ENCODE data around the gene GALC.
"Not testable (repeated sequence)": the region's sequence is repeated elsewhere in the genome, so short reads cannot be mapped to it uniquely, and the experiment has no call there.

GALC gene

DNA sequence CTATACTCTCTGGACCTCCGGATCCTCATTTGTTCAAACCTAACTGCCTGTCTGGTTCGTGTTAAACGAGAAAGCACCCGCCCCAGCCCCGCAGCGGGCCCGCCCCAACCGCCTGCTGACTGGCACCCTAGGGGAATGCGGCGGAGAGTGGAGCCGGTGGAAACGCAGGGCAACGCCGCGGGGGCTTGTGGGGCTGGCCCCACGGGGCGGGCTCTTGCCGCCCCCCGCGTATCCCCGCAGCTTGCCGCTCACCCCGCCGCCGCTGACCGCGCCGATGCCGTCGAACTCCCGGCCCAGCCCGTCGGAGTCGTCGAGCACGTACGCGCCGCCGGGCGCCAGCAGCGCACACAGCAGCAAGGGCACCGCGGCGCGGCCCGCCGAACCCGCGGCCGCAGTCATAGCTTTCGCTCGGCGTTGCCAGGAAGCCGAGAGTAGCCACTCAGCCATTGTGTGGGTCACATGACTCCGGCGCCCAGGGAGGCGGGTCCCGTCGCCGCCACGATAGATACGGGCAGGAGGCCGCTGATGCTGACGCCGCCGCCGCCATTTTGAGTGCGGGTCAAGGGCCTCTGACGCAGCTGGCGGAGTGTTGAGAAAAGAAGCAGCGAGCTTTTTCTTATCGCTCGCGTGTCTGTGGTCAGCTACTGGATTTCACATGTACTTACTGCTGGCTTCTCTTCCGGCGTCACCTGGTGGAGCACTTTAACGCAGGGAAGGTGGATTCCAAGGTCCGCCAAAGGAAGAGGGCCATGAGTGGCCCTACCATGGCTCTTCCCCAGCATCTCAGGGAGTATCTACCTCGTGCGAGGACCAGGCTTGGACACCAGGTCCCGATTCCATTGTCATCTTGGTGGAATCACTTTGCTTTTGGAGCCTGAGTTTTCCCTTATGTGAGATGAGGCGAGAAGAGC lies at the start of gene GALC:
Gene GALC, minus strand, starts transcription at position 465 of the 911 bp plus-strand sequence. Its CDS starts 18 bp downstream, at position 447.
- DNase-seq: peak; percentile 95

DNA sequence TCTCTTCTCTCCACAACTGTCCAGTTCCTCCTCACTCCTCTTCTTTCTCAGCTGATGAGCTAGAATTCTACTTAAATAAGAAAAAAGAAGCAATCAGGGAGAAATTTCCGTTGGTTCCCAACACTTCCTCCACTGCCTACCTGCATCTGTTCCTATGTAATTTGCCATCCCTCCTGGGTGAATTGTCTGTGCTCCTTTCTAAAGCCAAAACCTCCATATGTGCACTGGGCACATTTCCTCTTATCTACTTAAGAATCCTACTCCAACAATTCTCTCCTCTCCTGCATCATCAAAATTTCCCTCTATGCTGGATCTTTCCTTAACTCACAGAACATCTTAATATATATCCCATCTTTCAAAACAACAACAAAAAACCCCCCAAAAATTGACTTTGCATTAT lies 47.2 kb upstream of the GALC start:
- no peak for DNase-seq

DNA sequence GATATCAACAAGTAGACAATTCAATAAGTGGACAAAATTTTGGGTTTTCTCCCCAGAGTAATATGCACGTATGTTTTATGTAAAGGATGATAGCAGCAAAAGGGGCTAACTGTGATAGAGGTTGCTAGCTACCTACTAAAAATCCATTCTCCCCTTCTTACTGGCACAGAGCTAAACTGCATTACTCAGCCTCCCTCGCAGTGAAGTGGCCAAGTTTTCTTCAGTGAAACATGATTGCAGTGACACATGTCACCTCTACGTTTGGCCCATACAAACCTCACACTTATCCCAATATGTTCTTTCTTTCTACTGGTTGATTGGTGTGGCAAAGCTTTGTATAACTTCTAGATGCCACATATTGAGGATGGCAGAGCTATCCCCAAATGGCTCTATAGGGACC lies 46.2 kb upstream of the GALC start:
- DNase-seq: no peak

DNA sequence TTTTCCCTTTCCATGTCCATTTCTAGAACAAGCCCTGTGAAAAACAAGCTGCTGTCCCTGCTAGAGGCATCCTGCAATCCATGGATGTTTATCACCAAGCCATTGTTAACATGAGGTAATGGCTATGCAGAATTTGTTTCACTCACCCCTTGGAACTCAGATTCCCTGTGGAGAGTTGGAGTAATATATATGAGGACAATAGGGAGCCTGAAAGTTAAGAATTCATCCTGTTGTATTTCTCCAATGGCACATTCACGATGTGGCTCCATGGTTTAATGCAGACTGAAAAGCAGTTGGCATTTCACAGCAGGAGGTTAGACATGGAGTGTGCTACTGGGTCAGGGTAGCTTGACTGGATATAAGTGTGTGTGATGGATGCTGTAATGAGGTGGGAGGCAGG lies 44.3 kb upstream of the GALC start:
- DNase-seq: no peak

DNA sequence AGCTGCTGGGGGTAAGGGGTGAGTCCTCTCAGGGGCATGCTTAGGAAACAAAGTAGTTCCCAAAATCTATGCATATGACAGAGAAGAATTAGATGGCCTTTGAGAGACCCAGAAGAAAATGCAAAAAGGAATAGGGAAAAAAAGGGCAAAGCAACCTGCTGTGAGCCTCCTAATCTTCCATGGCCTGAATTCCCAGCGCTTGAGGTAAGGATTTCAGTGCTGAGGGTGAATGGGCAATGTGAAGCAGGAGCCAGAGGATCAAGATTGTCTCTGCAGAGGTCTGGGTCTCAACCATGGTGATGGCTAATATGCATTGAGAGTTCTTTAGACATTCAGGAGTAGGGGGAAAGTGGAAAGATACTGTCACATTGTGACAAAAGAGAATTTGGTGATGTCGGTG lies 43.4 kb upstream of the GALC start:
- no peak for DNase-seq

DNA sequence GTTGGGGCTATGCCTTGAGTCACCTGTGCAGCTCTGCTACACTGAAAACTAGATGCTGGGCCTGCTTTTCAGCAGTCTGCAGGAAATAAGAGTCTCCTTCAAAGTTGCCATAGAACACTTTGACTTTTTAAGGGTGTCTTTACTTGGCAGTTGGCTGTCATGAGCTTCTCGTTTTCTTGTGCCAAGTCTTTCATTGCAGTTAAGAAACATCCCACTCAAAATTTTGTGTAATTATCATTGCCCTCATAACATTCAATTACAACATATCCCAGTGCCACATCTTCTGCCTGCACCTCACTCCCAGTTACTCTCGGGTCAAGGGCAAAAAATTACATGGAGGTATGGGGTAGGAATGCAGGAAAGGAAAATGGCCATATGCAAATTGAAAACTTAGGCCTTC lies 41.1 kb upstream of the GALC start:
- no peak for DNase-seq

DNA sequence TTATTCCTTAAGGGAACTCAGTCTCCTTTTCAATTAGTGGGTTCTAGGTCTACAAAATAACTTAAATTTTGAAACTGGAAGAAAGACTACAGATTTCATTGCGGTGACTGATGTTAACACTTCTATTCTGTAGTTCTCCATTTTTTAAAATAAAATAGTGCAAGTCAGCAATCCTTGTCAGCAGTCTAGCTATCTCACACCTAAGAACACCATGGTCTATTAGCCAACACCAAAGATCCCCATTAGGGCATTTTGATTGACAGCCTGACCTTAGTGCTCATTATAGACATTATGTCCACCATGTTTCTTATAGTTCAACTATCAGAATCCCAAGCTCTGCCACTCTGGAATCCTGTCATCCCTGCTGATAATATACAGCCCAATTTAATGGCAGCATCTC lies 39.4 kb upstream of the GALC start:
- DNase-seq: no peak

DNA sequence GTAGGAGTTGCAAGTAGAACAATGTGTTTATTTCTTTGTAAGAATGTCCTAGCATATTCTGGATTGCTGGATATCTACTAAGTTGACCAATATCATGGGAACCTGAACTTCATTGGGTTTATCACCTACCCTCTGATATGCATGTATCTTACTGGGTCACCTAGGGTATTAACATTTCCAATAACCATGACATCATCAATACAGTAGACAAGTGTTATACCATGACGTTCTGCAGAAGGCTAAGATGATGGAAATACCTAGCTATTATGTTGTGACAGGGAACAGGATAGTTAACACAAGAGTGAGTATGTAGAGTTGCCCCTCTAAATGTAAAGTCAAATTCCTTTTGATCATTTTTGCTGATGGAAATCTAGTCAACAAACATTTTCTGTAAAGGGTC lies 37.9 kb upstream of the GALC start:
- no peak for DNase-seq

DNA sequence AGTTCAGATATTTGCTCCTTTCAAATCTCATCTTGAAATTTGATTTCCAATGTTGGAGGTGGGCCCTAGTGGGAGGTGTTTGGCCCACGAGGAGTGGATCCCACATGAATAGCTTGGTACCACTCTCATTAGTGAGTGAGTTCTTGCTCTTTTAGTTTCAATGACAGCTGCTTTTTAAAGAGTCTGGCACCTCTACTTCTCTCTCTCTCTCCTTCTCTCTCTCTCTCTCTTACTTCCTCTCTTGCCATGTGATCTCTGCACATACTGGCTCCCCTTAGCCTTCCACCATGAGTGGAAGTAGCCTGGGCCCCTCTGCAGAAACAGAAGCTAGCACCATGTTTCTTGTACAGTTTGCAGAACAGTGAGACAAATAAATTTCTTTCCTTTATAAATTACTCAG lies 37.1 kb upstream of the GALC start:
- no peak for DNase-seq

DNA sequence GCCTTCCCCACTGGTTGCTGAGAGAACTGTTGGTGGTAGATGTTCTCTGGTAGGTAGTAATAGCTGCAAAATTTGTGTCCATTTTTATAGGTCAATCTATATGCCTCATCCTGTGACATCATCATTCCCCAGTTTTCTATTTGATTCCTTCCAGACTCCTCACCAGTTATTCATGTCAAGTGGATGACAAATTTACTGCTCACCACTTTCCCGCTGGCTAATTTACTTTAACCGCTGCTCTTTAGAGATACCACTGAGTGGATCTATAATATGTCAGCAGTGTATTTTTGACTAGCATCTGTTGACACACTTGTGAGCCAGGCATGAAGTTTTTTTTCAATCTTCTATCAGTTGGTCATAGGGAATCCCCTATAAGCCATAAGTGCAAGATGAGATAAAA lies 36.5 kb upstream of the GALC start:
- DNase-seq: no peak

DNA sequence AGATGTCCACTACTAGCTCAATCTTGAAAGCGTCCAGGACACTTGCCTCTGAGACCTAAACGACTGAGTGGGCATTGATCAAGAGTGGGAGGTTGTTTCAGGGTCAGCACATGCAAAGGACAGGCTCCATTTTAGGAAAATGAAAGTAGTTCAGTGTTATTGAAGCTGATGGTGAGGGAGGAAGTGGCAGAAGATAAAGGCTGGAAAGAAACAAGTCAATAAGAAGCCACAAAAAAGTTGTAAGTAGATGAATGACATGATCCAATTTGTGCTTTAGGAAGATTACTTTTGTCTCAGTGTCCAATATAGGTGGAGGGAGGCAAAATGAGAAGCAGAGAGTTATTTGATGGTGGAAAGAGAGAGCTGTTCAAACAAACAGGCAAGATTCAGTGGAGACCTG lies 33.9 kb upstream of the GALC start:
- no peak for DNase-seq

DNA sequence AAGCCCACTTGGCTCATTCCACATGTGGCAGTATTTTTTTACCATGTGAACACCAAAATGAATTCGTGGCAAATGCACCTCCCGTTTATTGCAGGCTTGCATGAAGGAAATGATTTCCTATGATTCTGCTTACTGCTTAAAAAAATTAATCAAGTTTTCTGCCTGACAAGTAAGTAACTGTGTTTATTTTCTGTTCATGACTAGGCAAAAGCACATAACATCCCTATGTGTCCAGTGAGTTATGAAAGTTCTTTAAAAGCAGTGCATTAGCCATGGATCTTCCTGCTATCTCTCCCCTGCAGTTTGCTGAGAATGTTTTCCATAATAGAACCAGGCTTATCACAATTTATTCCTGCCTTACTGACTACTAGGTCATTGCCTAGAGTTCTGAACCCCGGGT lies 32.3 kb upstream of the GALC start:
- no peak for DNase-seq

DNA sequence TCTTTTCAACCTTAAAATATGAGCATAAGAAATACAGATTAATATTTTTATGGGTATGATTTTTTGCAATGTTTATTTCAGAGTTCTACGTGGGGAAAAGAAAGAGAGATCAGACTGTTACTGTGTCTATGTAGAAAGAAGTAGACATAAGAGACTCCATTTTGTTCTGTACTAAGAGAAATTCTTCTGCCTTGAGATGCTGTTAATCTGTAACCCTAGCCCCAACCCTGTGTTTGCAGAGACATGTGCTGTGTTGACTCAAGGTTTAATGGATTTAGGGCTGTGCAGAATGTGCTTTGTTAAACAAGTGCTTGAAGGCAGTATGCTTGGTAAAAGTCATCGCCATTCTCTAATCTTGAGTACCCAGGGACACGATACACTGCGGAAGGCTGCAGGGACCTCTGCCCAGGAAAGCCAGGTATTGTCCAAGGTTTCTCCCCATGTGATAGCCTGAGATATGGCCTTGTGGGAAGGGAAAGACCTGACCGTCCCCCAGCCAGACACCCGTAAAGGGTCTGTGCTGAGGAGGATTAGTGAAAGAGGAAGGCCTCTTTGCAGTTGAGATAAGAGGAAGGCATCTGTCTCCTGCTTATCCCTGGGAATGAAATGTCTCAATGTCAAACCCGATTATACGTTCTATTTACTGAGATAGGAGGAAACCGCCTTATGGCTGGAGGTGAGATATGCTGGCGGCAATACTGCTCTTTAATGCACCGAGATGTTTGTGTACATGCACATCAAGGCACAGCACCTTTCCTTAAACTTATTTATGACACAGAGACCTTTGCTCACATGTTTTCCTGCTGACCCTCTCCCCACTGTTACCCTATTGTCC lies 31.5 kb upstream of the GALC start:
- not testable (repeated sequence) for DNase-seq

DNA sequence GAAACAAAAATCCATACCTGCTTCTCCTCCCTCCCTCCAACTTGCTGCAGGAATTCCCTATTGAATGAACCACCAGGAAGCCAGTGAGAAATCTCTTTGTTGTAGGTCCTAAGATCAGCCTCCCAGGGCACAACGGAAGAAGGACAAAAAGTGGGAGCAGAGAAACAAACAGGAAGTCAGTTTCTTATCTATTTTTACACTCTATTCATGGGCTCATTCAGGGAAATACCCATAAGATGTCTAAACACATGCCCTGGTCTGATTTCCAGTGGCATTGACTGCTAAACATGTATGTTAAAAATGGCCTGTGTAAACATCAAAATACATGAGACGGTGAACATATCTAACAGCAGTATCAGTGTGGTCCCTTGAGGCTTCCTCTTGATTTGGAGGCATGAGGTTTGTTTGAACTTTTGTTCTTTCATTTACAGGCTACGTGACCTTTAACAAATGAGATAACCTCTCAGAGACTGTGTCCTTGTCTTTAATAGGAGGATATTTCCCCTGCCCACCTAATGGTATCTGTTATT lies 30.7 kb upstream of the GALC start:
- no peak for DNase-seq

DNA sequence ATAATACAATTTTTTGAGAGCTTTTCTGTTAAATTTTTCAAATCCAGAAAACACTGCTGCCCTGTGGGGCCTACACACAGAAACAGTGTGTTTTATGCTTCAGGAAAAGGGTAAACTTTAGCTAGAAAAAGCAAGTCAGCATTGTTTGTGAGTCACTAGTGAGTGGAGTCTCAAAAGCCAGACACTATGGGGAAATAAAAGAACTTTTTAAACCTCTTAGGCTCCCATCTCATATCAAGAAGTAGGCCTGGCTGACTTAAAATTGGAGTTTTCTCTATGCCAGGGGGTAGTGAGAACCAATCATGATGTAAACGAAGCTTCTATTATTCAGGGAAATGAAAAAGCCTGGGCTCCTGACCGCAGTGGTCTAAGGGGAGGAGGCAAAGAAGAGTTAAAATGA lies 24.6 kb upstream of the GALC start:
- no peak for DNase-seq

DNA sequence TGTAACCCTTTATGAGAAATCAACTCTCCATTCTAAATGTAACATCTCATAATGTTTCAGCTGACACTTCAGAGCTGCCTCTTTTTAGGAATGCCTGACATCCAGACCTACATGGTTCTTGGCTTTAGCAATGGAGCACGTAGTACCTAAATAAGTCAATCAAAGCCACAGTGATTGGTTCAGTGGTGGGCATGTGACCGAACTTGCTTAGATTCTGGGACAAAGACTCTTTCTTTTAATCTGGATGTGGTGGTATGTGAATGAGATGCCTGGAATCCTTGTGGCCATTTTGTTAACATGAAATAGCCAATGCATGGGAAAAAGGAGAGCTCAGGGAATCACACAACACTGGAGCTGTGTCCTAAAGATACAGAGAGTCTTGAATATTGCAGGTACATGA lies 23.8 kb upstream of the GALC start:
- DNase-seq: no peak

DNA sequence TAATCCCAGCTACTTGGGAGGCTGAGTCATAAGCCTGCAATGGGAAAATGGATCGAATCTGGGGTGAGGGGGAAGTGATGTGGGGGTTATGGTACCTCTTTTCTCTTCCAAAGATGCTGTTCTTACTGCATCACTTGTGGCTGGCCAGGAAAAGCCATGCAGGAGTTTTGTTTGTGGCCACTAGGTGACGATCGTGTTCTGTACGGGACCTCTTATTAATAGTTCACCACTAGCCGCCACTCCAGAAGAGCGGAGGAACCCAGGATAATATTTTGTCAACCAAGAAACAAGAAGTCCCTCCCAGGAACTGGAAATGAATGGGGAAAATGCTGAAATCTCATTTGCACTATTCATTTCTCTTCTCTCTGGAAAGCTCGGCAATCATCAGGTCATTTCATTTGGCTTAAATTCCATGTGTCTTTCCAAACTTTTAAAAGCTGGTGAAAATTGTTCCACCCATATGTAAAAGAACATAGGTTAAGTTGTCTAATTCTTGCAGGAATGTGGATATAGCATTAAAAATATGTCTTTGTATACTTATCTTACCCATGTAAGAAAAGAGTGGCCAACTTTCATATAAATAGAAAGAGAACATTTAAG lies 20.9 kb upstream of the GALC start:
- DNase-seq: peak; percentile 30

DNA sequence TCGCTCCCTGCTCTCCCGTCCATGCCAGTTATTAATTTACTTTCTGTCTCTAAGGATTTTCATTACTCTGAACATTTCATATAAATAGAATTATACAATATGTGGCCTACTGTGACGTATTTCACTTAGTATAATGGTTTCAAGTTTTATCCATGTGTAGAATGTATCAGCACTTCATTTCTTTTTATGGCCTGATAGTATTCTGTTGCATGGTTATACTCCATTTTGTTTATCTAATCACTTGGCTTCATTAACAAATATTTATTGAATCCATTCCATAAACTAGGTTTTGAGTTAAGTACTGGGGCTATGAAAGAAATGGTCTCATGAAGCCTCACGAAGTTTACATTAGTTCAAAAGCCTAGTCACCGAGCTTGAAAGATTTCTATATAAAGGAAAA lies 19.5 kb upstream of the GALC start:
- no peak for DNase-seq

DNA sequence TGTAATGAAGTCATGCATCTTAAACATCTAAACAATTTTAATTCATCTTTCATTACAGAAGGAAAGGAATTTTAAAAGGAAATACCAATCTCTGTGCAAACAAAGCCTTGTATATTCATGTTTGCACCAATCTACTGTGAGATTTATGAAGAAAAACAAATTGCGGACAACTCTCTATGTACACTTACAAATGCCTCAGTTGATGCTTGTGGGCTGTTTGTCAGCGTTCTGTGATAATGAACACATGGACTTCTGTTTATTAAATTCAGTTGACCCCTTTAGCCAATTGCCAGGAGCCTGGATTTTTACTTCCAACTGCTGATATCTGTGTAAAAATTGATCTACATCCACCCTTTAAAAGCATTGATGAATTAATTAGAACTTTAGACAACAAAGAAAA lies 17.3 kb upstream of the GALC start:
- DNase-seq: no peak

DNA sequence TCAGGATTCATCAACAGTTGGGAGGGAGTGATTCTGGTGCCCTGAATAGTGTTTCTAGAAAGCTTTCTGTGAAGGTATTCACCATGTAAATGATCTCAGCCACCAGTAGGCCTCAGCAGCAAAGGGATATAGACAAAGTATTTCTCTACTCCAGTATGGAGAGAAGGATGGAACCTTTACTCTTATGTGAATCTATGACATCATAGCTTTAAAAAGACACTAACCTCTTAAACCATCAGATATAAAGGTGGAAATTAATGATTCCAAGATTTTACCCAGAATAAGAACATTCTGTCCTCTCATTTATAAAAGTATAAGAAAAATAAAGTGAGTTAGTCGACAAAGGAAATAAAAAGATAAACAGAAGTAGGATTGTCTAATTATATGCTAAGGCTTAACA lies 16.5 kb upstream of the GALC start:
- no peak for DNase-seq

DNA sequence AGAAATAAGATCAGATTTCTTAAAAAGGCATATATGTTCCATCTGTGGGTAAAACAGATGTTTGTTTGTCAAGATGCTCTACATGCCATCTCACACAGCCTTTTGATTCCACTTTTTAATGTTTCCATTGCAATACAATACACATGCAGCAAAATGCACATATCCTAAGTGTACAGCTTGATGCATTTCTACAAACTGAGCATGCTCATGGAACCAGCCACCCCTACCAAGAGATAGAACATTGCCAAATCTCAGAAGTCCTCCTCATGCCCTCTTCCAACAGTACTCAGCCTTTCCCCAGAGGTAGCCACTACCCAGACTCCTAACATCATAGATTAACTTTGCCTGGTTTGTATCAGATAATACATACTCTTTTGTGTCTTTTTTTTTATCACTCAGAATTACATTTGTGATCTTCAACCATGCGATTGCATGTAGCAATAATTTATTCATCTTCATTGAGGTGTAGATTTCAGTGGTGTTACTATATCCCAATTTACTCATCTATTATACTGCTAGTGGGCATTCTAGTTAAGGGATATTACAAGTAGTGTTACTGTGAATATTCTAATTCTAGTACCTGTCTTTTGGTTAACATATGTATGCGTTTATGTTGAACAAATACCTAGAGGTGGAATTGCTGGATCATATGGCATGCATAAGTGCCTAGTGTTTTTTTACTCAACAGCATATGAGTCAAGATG lies 15.2 kb upstream of the GALC start:
- DNase-seq: no peak

DNA sequence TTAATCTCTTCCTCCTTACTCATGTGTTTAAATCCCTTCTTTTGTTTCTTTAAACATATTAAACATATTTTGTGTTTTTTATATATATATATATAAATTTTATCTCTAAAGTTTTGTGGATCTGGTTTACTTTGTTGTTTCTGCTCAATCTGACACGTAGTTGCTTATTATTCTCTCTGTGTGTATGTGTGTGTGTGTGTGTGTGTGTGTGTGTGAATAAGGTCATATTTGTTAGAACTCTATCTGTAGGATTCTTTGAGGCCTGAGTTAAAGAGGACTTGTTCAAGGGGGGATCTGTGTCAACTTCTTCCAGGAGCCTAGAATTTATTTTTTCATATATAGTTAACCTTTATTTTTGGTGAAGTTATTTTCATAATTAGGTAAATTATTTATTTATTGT lies 14.6 kb upstream of the GALC start:
- no peak for DNase-seq
